GM19324 (cell line): ENCODE results near the gene SLIT3.

Experiments
- ATAC-seq: cut with Tn5 transposase; IDR thresholded peaks from one replicate; pipeline ENCODE4 v1.9.1; 2021; ENCODE audit warnings: mild to moderate bottlenecking, moderate library complexity; ENCODE audit not compliant: unreplicated experiment, low FRiP score

The SLIT3 gene

DNA sequence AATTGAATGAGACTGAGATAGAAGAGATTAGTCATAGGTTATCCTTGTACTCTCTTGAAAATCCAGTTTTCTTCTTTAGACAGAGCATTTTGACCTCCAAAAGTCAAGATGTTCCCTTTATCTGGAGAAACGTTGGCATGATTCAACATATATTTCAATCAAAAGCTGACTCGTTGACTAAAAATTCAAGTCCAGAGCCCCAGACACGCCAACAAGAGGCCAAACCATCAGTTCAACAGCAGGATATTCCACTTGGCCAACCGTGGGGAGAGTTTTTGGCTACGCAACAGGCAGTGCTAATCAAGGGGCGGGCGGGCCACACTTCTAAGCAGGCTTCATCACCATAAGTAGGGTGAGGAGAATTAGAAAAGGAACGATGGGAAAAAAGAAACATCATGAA is 119.1 kb downstream of the SLIT3 start:
- no peak for ATAC-seq

- ATAC-seq, result no peak
Measured at GRCh38 chr5:169178754-169179153, 122.2 kb downstream of the SLIT3 start.

GRCh38 chr5:169178274-169178673 is 122.7 kb downstream of the SLIT3 start:
- no peak for ATAC-seq

DNA sequence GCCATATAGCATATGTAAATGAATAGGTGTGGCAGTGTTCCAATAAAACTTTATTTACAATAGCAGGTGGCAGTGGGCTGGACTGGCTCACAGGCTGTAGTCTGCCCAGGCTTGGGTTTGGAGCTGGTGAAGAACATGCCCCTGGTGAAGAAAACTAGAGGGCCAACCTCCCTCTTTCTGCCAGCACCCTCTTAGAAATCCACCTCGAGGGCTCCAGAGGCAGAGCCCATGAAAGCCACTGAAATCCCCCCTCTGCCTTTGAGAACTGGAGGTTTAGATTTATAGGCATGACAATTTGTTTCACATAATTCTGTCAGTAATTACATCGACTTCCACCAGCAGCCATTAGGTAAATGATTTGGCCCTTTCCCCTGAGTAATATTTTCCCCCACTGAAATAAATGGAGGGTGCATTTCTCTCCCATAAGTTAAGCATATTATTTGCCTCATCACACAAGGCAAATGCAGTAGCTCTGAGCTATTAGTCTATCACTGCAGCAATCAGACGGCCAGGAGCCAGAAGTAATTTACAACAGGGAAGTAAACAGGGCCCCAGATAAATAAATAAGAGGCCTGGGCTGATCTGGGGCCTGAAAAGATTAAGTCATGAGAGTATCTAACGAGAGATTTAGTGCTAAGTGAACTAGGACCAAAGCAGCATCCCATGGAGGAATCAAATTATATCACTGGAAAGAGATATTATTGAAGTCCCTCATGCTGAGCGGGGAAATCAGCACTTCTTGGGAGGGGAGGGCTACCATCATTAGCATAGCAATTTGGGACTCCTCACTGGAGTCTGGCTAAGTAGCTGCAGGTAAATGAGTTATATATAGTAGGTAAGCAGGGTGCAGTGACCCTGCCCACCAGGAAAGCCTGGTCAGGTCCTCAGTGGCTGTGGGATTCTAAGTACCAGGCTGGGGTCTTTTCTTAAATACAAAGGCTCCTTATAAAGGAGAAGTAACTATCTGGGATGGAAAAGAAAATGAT is 123.9 kb downstream of the SLIT3 start:
- no peak for ATAC-seq

DNA sequence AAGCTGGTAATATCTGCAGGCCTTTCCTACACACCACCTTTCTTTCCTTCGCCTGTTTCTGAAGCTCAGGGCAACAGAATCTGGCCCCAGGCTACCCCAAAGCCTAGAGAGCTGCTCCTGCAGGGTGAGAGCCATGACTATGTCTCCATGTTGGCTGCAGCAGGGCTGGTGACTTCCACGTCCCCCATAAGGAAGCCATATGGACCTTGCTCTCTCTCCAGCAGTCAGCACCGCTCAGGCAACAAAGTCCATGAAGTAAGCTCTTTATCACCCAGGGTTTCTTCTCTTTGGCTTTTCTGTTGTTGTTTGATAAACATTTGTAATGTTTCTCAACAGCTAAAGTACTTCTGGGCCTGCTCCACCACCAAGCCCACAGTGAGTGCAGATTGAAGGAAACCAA is 125.2 kb downstream of the SLIT3 start:
- no peak for ATAC-seq

GRCh38 chr5:169174923-169175322 is 126.0 kb downstream of the SLIT3 start:
- ATAC-seq, result no peak

DNA sequence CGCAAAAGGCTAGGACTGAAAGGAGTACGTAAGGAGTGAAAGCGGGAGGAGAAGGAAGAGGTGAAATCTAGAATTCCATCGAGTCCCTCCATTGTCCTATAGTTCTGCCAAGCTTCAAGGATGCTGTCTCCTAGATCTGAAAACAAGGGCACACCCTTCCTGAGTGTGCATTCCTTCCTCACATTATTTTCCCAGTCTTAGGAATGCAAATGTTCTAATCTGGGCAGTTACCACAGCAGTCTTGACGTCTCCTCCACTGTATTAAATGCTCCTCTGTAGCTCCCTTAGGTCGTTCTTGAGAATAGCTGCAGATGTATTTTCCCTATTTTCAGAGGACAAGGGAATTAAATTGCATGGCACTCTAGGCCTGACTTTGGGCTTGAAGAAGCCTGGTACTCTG is 127.6 kb downstream of the SLIT3 start:
- no peak for ATAC-seq

GRCh38 chr5:169171515-169171914 is 129.4 kb downstream of the SLIT3 start:
- no peak for ATAC-seq

- no peak for ATAC-seq
Measured at GRCh38 chr5:169169783-169170182, 131.2 kb downstream of the SLIT3 start.

DNA sequence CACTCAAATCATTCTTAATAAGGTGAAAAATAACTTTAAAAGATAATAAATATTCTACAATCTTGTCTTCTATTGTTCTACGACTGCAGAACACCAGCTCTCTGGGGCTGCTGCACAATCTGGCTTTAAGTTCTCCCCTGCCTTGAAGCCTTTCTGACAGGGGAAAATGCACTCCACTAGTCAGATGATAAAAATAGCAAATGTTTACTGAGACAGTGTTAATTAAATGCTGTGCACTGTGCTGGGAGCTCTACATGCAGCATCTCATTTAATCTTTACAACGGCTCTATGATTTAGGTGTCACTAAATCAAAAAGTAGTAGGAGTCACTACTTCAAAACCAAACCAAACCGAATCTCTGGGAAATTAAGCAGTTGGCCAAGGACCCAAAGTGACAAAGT is 132.7 kb downstream of the SLIT3 start:
- no peak for ATAC-seq

GRCh38 chr5:169166078-169166477 is 134.9 kb downstream of the SLIT3 start:
- ATAC-seq, result no peak

DNA sequence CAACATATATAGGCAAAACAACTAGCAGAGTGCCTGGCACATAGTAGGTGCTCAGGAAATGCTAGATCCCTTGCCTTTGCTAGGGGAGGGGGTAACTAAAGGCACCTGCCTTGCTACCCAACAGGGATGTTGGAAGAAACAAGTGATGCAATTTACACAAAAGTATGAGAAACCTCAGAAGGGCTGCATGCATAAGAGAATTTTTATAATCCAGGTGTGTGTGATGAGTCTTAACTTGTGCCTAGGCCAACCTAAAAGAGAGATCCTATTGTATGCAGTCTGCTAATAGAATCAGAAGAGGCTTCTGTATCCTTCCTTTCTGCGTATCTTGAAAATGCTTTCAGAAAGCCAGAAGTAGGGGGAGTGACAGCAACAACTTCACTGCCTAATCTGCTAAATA is 135.9 kb downstream of the SLIT3 start:
- no peak for ATAC-seq

DNA sequence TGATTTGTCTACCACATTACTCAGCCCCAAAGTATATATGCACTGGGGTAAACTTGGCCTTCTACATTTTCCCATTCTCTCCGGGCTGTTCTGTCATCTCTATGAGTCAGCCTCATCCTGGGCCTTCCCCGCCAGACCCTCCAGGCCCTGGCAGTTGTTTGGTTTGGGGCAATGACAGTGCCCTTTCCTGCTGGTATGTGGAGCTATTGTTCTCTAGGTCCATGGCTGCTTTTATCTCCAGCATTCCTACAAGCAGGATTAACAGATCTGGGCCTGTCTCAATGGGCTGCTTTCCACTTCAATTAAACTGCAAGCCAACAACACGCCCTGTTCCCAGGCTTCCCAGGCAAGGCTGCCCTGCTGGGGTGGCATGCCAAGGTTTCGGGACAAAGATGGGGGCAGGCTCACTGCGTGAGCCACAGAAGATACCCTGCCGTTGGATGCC is 136.4 kb downstream of the SLIT3 start:
- ATAC-seq, result no peak

DNA sequence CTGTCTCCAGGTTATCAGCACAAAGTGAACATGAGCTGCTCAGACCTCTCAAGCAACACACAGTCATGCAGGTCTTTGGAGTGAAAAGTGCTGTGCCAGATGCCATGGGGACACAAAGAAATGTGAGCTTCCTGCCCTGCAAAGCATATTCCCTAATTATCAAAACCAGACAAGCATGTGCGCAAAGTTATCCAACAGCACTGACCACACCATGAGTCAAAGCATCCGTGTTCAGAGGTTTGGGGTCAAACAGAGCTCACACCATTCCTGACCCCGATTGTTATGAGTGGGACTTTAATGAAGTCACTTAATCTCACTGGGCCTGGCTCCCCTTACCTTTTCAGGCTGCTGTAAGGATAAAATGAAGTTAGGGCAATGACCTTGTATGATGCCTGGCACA is 138.5 kb downstream of the SLIT3 start:
- ATAC-seq, result no peak

GRCh38 chr5:169161022-169161680 is 139.8 kb downstream of the SLIT3 start:
- no peak for ATAC-seq

DNA sequence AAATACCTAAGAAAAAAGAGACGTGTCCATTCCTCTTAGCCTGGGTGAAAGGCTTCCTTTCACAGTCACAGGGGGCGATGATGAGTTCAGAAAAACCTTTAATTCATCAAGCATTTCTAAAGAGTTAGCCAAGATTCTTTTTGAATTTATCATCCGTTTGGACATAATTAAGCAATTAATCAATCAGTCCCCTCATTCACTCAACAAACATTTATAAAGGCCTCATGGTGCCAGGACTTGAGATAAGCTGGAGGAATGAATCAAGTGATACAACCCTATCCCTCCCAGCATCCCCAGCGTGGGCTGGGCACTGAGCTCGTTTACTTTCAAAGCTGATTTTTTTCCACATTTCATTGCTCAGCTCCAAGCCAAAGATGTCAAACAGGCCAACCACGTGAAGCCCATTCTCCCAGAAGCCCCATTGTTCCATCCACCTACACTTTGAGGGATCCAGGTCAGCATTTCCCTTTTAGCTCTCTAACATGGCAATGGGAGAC is 140.5 kb downstream of the SLIT3 start:
- no peak for ATAC-seq

GRCh38 chr5:169158764-169159163 is 142.2 kb downstream of the SLIT3 start:
- ATAC-seq, result no peak

- no peak for ATAC-seq
Measured at GRCh38 chr5:169157064-169157463, 143.9 kb downstream of the SLIT3 start.

DNA sequence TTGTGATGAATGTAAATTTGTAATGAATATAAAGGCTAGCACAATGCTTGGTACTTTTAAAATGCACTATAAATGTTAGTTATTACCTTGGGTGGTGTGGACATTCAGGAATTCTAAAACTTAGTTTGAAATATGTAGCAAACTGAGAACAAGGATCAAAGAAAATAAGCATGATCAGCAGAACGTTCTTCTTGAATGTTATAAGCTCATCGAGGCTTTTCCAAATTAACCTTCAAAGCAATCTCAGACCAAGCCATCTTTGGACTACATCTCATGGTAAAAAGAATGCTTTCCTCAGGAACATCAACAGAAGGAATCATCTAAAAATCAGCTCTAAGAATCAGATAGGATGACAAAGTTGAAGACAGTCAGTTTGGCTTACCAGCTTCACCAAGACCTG is 146.3 kb downstream of the SLIT3 start:
- ATAC-seq, result no peak

DNA sequence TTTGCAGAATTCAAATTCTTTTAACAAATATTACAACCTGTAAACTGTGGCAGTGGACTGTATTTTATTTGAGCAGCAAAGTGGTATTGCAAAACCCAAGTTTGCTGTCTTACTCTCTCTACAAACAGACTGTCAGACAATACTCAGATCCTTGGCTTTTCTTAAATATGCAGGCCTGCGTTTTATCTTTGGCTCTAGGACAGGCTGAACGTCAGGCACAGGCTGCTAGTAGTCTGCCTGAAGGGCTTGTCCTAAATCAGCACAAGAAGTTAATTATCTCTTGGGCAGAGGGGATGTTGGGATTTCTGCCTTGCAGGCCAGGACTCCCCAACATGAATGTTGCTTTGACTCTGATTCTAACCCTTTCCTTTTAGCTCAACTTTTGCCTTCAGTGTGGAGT is 147.5 kb downstream of the SLIT3 start:
- ATAC-seq, result no peak

GRCh38 chr5:169152946-169153345 is 148.0 kb downstream of the SLIT3 start:
- ATAC-seq, result no peak

GRCh38 chr5:169152453-169152852 is 148.5 kb downstream of the SLIT3 start:
- no peak for ATAC-seq
